GM12873 (cell line): ENCODE measurements around the gene VRTN.

Source experiments
- CTCF ChIP-seq: IDR thresholded peaks from 2 replicates; pipeline ENCODE4 v1.5.1; 2012; ENCODE audit warnings: low read depth, mild to moderate bottlenecking, moderate library complexity, low read length, control low read depth; ENCODE audit not compliant: insufficient read depth; ENCODE audit errors: missing control alignments

VRTN gene

DNA sequence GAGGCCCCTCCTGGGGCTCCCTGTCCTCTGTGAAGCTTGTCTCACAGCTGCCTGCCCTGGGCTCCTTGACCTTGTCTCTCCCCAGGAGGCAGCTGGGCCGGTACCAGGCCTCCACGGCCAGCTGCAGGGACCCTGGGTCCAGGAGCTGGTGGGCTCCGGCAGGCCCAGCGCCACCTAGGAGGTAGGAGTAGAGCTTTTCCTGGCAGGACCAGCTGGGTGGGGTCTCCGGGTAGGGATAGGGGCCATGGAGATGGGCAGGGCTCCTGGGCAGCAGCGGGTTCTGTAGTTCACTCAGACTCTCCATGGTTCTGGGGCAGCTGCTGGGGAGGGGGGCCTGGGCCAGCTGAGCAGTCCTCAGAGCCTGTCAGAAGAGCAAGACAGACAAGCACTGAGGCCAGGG is 61.2 kb downstream of the VRTN start:
- no peak for TF ChIP-seq CTCF
